ENCODE data around the gene GPANK1. TPM values are rescaled to one million over a fixed set of nuclear protein-coding genes. Genes with fewer than 3 reads are reported as not detected.

The GPANK1 gene
- total RNA-seq, 1 experiment from 2014 or later: 29.1 TPM

- H3K4me1 Mint-ChIP-seq: peaks cover 46% of the 10 kb centered on the region
- CTCF ChIA-PET: interaction anchor here (0.5 to 2.3 kb wide), 13 partner anchors 10 to 482 kb away, joined by 3 to 24 read pairs (median 4); partner anchors contain the start of genes ABHD16A, DDAH2 and VARS1
- DNase-seq (ENCODE audit: low spot score) (no peak), ATAC-seq (peak; percentile 39)
- H3K36me3 Mint-ChIP-seq: no peaks in the 10 kb centered on the region
- H3K27ac Mint-ChIP-seq: no peak overlapping the region
- H3K4me3 Mint-ChIP-seq: no peak overlapping the region
- TF ChIP-seq NR1H2 (CRISPR knock-in tag; IDR thresholded peaks at IDR 0.05): no peak
- peak; percentile 66 for TF ChIP-seq ZNF423 (CRISPR knock-in tag; IDR thresholded peaks at IDR 0.05)
- TF ChIP-seq ZNF138 (CRISPR knock-in tag; conservative IDR thresholded peaks at IDR 0.05): no peak
- POLR2A ChIA-PET: interaction anchor here (0.8 to 1.5 kb wide), 3 partner anchors 13 to 113 kb away, joined by 3 to 6 read pairs (median 4); partner anchors contain the start of gene HSPA1B
- no peaks in the 10 kb centered on the region for H3K9me3 Mint-ChIP-seq
- no peaks in the 10 kb centered on the region; the same call in 1 of the 2 replicates for H3K27me3 Mint-ChIP-seq (ENCODE audit: low read depth)
Measured at GRCh38 chr6:31713991-31714684, 49.3 kb upstream of the GPANK1 start.

DNA sequence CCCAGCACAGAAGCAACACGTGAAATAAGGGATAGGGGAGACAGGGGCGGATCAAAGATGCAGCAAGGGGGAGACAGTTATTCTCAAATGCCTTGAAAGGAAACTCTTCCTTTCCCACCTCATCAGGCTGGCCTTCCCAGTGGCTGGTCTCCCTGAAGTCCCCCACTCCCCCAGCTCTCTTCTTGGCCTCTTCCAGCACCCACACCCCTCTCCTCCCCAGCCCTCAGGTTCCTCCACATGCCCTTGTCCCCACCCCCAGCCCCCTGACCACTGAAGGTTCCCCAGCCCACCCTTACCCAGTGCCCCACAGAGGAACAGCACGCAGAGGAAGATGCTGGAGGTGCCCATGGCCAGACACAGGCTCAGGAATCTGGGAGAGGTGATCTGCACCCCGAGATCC, 48.7 kb upstream of the GPANK1 start:
- Mint-ChIP-seq H3K36me3 (no peaks in the 10 kb centered on the region), H3K4me3 (no peak overlapping the region), H3K4me1 (peaks cover 41% of the 10 kb centered on the region), H3K27me3 (ENCODE audit: low read depth) (no peaks in the 10 kb centered on the region; the same call in 1 of the 2 replicates), H3K9me3 (no peaks in the 10 kb centered on the region), H3K27ac (no peak overlapping the region)
- ChIA-PET POLR2A (interaction anchor here (0.8 to 1.5 kb wide), 3 partner anchors 14 to 114 kb away, joined by 3 to 6 read pairs (median 4); partner anchors contain the start of gene HSPA1B), CTCF (interaction anchor here (0.6 to 2.3 kb wide), 10 partner anchors 11 to 482 kb away, joined by 3 to 24 read pairs (median 4); partner anchors contain the start of genes DDAH2 and VARS1)
- no peak for ATAC-seq
- DNase-seq (ENCODE audit: low spot score): no peak
- TF ChIP-seq, protein P1, sequence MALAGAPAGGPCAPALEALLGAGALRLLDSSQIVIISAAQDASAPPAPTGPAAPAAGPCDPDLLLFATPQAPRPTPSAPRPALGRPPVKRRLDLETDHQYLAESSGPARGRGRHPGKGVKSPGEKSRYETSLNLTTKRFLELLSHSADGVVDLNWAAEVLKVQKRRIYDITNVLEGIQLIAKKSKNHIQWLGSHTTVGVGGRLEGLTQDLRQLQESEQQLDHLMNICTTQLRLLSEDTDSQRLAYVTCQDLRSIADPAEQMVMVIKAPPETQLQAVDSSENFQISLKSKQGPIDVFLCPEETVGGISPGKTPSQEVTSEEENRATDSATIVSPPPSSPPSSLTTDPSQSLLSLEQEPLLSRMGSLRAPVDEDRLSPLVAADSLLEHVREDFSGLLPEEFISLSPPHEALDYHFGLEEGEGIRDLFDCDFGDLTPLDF (CRISPR knock-in tag; IDR thresholded peaks at IDR 0.05): no peak
- TF ChIP-seq OVOL2 (CRISPR knock-in tag; IDR thresholded peaks at IDR 0.05; ENCODE audit: borderline replicate concordance) (no peak), GTF2I (CRISPR knock-in tag; conservative IDR thresholded peaks at IDR 0.05) (no peak), CBFB (CRISPR knock-in tag; IDR thresholded peaks at IDR 0.05; ENCODE audit: low read depth) (no peak), JAZF1 (CRISPR knock-in tag; IDR thresholded peaks at IDR 0.05) (no peak), TEAD1 (CRISPR knock-in tag; IDR thresholded peaks at IDR 0.05) (no peak), ZNF138 (CRISPR knock-in tag; conservative IDR thresholded peaks at IDR 0.05) (no peak)
- TF ChIP-seq, protein P2, sequence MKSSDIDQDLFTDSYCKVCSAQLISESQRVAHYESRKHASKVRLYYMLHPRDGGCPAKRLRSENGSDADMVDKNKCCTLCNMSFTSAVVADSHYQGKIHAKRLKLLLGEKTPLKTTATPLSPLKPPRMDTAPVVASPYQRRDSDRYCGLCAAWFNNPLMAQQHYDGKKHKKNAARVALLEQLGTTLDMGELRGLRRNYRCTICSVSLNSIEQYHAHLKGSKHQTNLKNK (CRISPR knock-in tag; IDR thresholded peaks at IDR 0.05): no peak
- TF ChIP-seq, protein P3, sequence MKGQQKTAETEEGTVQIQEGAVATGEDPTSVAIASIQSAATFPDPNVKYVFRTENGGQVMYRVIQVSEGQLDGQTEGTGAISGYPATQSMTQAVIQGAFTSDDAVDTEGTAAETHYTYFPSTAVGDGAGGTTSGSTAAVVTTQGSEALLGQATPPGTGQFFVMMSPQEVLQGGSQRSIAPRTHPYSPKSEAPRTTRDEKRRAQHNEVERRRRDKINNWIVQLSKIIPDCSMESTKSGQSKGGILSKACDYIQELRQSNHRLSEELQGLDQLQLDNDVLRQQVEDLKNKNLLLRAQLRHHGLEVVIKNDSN (CRISPR knock-in tag; IDR thresholded peaks at IDR 0.05): no peak

- CTCF ChIA-PET: interaction anchor here (0.8 to 1.4 kb wide), 4 partner anchors 9 to 131 kb away, joined by 3 read pairs; partner anchors contain the start of genes ABHD16A and HSPA1B
- ATAC-seq (no peak), DNase-seq (ENCODE audit: low spot score) (no peak)
- H3K27me3 Mint-ChIP-seq (ENCODE audit: low read depth): no peaks in the 10 kb centered on the region; the same call in 1 of the 2 replicates
- POLR2A ChIA-PET: no interaction called here
- H3K9me3 Mint-ChIP-seq: no peaks in the 10 kb centered on the region
- TF ChIP-seq NFATC4 (CRISPR knock-in tag; IDR thresholded peaks at IDR 0.05): no peak
- no peak for TF ChIP-seq ATF1 (CRISPR knock-in tag; IDR thresholded peaks at IDR 0.05)
- TF ChIP-seq, protein P4, sequence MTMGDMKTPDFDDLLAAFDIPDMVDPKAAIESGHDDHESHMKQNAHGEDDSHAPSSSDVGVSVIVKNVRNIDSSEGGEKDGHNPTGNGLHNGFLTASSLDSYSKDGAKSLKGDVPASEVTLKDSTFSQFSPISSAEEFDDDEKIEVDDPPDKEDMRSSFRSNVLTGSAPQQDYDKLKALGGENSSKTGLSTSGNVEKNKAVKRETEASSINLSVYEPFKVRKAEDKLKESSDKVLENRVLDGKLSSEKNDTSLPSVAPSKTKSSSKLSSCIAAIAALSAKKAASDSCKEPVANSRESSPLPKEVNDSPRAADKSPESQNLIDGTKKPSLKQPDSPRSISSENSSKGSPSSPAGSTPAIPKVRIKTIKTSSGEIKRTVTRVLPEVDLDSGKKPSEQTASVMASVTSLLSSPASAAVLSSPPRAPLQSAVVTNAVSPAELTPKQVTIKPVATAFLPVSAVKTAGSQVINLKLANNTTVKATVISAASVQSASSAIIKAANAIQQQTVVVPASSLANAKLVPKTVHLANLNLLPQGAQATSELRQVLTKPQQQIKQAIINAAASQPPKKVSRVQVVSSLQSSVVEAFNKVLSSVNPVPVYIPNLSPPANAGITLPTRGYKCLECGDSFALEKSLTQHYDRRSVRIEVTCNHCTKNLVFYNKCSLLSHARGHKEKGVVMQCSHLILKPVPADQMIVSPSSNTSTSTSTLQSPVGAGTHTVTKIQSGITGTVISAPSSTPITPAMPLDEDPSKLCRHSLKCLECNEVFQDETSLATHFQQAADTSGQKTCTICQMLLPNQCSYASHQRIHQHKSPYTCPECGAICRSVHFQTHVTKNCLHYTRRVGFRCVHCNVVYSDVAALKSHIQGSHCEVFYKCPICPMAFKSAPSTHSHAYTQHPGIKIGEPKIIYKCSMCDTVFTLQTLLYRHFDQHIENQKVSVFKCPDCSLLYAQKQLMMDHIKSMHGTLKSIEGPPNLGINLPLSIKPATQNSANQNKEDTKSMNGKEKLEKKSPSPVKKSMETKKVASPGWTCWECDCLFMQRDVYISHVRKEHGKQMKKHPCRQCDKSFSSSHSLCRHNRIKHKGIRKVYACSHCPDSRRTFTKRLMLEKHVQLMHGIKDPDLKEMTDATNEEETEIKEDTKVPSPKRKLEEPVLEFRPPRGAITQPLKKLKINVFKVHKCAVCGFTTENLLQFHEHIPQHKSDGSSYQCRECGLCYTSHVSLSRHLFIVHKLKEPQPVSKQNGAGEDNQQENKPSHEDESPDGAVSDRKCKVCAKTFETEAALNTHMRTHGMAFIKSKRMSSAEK (CRISPR knock-in tag; IDR thresholded peaks at IDR 0.05; ENCODE audit: borderline replicate concordance): no peak
- TF ChIP-seq, protein P1 (CRISPR knock-in tag; IDR thresholded peaks at IDR 0.05): no peak
- no peak for TF ChIP-seq HMGXB4 (CRISPR knock-in tag; IDR thresholded peaks at IDR 0.05)
- no peak for TF ChIP-seq NFYB (CRISPR knock-in tag; conservative IDR thresholded peaks at IDR 0.05; ENCODE audit: low read depth)
- no peak for TF ChIP-seq HMGA2 (CRISPR knock-in tag; IDR thresholded peaks at IDR 0.05)
- H3K4me3 Mint-ChIP-seq: no peak overlapping the region
- H3K4me1 Mint-ChIP-seq: peaks cover 29% of the 10 kb centered on the region
- no peak overlapping the region for H3K27ac Mint-ChIP-seq
- no peaks in the 10 kb centered on the region for H3K36me3 Mint-ChIP-seq
Measured at GRCh38 chr6:31712296-31712695, 47.5 kb upstream of the GPANK1 start.

All from WTC11 (cell line).